GM23338 (cell line): ENCODE measurements around the gene CS. TPM values are rescaled to one million over a fixed set of nuclear protein-coding genes. Genes with fewer than 3 reads are reported as not detected.

Experiments
- polyA plus RNA-seq: library from polyadenylated mRNA; unstranded; fragments of >200 nt; fragmentation: Nextera tagmentation; extraction: Ambion mirVana; gene quantifications from 2 replicates; pipeline ENCODE4 v1.2.1, GENCODE V29; 2016
- total RNA-seq: library from RNA; depleted of rRNA; stranded (reverse); fragments of >200 nt; shearing (Covaris generic); gene quantifications from 2 replicates; pipeline ENCODE4 v1.2.3, GENCODE V29; 2014; rRNA removed

Gene CS
- total and polyA plus RNA-seq, 2 experiments from 2014 or later, result 63.3 to 166 TPM

Other genes starting within 250 kb of the CS start
- gene ERBB3, start 220.2 kb downstream of the CS start, total RNA-seq, result 44.4 and 54.4 TPM in 2 replicates
- gene ERBB3, start 220.2 kb downstream of the CS start, polyA plus RNA-seq, result 21.0 and 23.3 TPM in 2 replicates
- 231 and 237 TPM in 2 replicates for gene PA2G4, start 195.8 kb downstream of the CS start, total RNA-seq
- 349 and 373 TPM in 2 replicates for gene PA2G4, start 195.8 kb downstream of the CS start, polyA plus RNA-seq
- gene RPL41, start 183.7 kb downstream of the CS start, total RNA-seq, result 1,633 and 2,039 TPM in 2 replicates
- gene RPL41, start 183.7 kb downstream of the CS start, polyA plus RNA-seq, result 3,858 and 3,875 TPM in 2 replicates
- 4.2 and 5.4 TPM in 2 replicates for gene ZC3H10, start 182.1 kb downstream of the CS start, total RNA-seq
- 2.2 and 2.7 TPM in 2 replicates for gene ZC3H10, start 182.1 kb downstream of the CS start, polyA plus RNA-seq
- gene ESYT1, start 172.1 kb downstream of the CS start, total RNA-seq, result 97.2 and 142 TPM in 2 replicates
- gene ESYT1, start 172.1 kb downstream of the CS start, polyA plus RNA-seq, result 23.3 and 26.2 TPM in 2 replicates
- 96.9 and 103 TPM in 2 replicates for gene MYL6B, start 147.7 kb downstream of the CS start, total RNA-seq
- gene MYL6B, start 147.7 kb downstream of the CS start, polyA plus RNA-seq, result 164 and 170 TPM in 2 replicates
- gene MYL6, start 142.0 kb downstream of the CS start, total RNA-seq, result 1,092 and 1,271 TPM in 2 replicates
- gene MYL6, start 142.0 kb downstream of the CS start, polyA plus RNA-seq, result 1,545 and 1,548 TPM in 2 replicates
- 40.4 and 44.5 TPM in 2 replicates for gene SMARCC2, start 110.8 kb downstream of the CS start, total RNA-seq
- 52.1 and 68.3 TPM in 2 replicates for gene SMARCC2, start 110.8 kb downstream of the CS start, polyA plus RNA-seq
- 68.2 and 77.1 TPM in 2 replicates for gene RNF41, start 78.4 kb downstream of the CS start, total RNA-seq
- 14.8 and 15.3 TPM in 2 replicates for gene RNF41, start 78.4 kb downstream of the CS start, polyA plus RNA-seq
- 25.5 and 31.6 TPM in 2 replicates for gene NABP2, start 76.0 kb downstream of the CS start, total RNA-seq
- gene NABP2, start 76.0 kb downstream of the CS start, polyA plus RNA-seq, result 24.9 and 27.8 TPM in 2 replicates
- gene SLC39A5, start 70.3 kb downstream of the CS start, total RNA-seq, result 0.59 and 4.5 TPM in 2 replicates
- 0.29 and 0.63 TPM in 2 replicates for gene SLC39A5, start 70.3 kb downstream of the CS start, polyA plus RNA-seq
- gene ANKRD52, start 41.9 kb downstream of the CS start, total RNA-seq, result 25.2 and 25.6 TPM in 2 replicates
- gene ANKRD52, start 41.9 kb downstream of the CS start, polyA plus RNA-seq, result 16.2 and 20.3 TPM in 2 replicates
- 15.2 and 17.8 TPM in 2 replicates for gene COQ10A, start 33.4 kb downstream of the CS start, total RNA-seq
- 12.0 and 12.8 TPM in 2 replicates for gene COQ10A, start 33.4 kb downstream of the CS start, polyA plus RNA-seq
- 107 and 119 TPM in 2 replicates for gene CNPY2, start 15.7 kb upstream of the CS start, total RNA-seq
- gene CNPY2, start 15.7 kb upstream of the CS start, polyA plus RNA-seq, result 316 and 317 TPM in 2 replicates
- 27.2 and 35.7 TPM in 2 replicates for gene PAN2, start 33.7 kb upstream of the CS start, total RNA-seq
- gene PAN2, start 33.7 kb upstream of the CS start, polyA plus RNA-seq, result 9.1 and 11.5 TPM in 2 replicates
- gene IL23A, start 38.6 kb upstream of the CS start, total RNA-seq, result 2.5 and 3.2 TPM in 2 replicates
- gene IL23A, start 38.6 kb upstream of the CS start, polyA plus RNA-seq, result 8.0 and 9.3 TPM in 2 replicates
- 60.6 and 67.9 TPM in 2 replicates for gene STAT2, start 59.8 kb upstream of the CS start, total RNA-seq
- 15.6 and 16.7 TPM in 2 replicates for gene STAT2, start 59.8 kb upstream of the CS start, polyA plus RNA-seq
- gene APOF, start 62.5 kb upstream of the CS start, total RNA-seq, result not detected in 2 replicates
- gene APOF, start 62.5 kb upstream of the CS start, polyA plus RNA-seq, result not detected in 2 replicates
- gene TIMELESS, start 149.1 kb upstream of the CS start, total RNA-seq, result 54.3 and 54.8 TPM in 2 replicates
- 22.7 and 28.7 TPM in 2 replicates for gene TIMELESS, start 149.1 kb upstream of the CS start, polyA plus RNA-seq
- not detected in 2 replicates for gene MIP, start 154.3 kb upstream of the CS start, total RNA-seq
- 0.29 and 0.47 TPM in 2 replicates for gene MIP, start 154.3 kb upstream of the CS start, polyA plus RNA-seq
- gene SPRYD4, start 168.2 kb upstream of the CS start, total RNA-seq, result 2.6 and 3.1 TPM in 2 replicates
- 2.1 and 2.3 TPM in 2 replicates for gene SPRYD4, start 168.2 kb upstream of the CS start, polyA plus RNA-seq
- 24.5 and 31.6 TPM in 2 replicates for gene GLS2, start 187.8 kb upstream of the CS start, total RNA-seq
- 11.2 and 12.2 TPM in 2 replicates for gene GLS2, start 187.8 kb upstream of the CS start, polyA plus RNA-seq
- gene RBMS2, start 221.5 kb upstream of the CS start, total RNA-seq, result 13.1 and 16.8 TPM in 2 replicates
- gene RBMS2, start 221.5 kb upstream of the CS start, polyA plus RNA-seq, result 4.3 and 9.2 TPM in 2 replicates